GM06990 (cell line): ENCODE results near the gene TNRC6A.

ENCODE experiments used
- DNase-seq: peaks from one replicate; pipeline ENCODE4 v3.0.0-alpha.2; 2011; ENCODE audit not compliant: insufficient read length; ENCODE audit errors: extremely low read depth
- H3K27me3 ChIP-seq: replicated peaks from 2 replicates; pipeline ENCODE4 v1.6.0; 2011; ENCODE audit warnings: low read length; ENCODE audit not compliant: control insufficient read depth, insufficient read depth
- H3K36me3 ChIP-seq: 2 replicates; pipeline ENCODE4 v1.5.1; 2011; ENCODE audit warnings: low read length; ENCODE audit not compliant: control insufficient read depth, insufficient read depth
- H3K4me3 ChIP-seq: replicated peaks from 2 replicates; pipeline ENCODE4 v1.5.1; 2011; ENCODE audit warnings: low read depth, mild to moderate bottlenecking, control low read depth, low read length
- CTCF ChIP-seq: IDR thresholded peaks from 2 replicates; pipeline ENCODE4 v1.5.1; 2011; ENCODE audit warnings: low read length, control low read depth, mild to moderate bottlenecking, inconsistent platforms; ENCODE audit not compliant: insufficient read depth, poor library complexity, severe bottlenecking

TNRC6A gene

DNA sequence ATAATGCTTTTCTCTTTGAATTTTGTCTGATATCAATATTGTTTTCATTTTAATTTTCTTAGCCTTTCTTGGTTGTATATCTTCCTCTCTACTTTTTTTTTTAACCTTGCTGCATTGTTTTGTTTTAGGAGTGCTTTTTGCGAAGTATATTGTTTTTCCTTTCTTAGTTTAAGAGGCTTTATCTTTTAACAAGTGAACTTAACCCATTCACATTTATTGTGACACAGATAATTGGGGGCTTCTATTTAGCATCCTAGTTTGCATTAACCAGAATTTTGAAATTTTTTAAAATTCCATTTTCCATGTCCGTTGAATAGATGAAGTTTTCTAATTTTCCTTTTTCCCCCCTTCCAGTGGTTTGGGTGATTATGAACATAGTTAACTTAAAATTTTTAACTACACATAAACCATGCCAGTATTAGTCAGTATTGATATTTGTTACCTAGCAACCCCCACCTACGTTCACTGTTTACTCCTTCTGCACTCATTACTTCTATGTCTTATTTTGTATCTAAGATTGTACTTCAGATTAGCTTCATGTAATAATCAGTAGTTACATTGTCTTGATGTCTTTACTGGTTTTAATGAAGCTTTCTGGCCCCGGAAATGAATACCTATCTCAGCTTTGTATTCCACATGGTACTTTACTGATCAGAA lies 44.4 kb downstream of the TNRC6A start:
- no peak for TF ChIP-seq CTCF
- no peak for DNase-seq

GRCh38 chr16:24774510-24774909 lies 45.1 kb downstream of the TNRC6A start:
- TF ChIP-seq CTCF, result no peak
- no peak for DNase-seq
- H3K27me3 ChIP-seq, result no peaks in the 10 kb centered on the region
- peaks cover 8% of the 10 kb centered on the region for H3K36me3 ChIP-seq
- H3K4me3 ChIP-seq, result no peak overlapping the region

More for the DNA sequence above, 44.4 kb downstream of the TNRC6A start:
- no peaks in the 10 kb centered on the region for H3K27me3 ChIP-seq
- peaks cover 8% of the 10 kb centered on the region for H3K36me3 ChIP-seq
- no peak overlapping the region for H3K4me3 ChIP-seq

DNA sequence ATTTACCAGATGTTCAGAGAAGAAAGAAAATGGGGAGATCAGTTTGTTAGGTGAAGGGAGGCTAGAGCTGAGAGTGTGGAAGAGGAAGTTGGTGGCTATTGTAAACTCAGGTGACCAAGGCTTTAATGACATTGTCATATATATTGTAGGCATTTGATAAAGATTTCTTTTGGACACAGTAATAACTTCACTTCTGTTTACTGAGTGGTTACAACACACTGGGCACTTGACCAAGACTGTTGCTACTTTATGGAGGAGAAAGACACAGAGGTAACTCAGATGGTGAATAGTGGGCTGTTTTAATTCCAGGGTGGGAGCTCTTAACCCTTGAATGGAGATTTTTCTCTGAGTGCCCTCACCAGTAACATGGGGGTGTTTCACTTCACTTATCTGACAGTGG lies 46.0 kb downstream of the TNRC6A start:
- H3K36me3 ChIP-seq, result peaks cover 8% of the 10 kb centered on the region

DNA sequence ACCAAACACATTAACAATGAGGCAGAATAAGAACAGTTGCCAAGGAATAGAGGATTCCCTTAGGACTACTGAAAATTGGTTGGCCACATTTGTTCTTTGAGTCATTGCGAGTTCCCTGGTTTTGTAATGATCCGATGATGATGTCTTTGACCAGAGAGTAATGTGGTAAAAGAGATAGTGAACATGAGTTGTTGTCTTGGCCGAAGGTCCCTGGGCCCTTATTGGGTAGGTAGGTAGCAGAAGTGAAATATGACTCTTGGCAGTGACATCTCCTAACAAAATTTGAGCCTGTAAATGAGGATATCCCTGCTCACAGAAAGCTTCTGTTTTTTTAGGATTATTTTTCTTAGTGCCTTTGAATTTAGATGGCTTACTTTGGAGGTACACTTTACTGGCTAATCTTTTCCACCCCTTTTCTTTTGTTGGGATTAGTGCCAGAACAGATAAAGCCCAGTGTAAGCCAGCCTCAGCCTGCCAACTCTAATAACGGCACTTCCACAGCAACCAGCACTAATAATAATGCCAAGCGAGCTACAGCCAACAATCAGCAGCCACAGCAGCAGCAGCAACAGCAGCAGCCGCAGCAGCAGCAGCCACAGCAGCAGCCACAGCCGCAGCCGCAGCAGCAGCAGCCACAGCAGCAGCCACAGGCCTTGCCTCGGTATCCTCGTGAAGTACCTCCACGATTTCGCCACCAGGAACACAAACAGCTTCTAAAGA lies 47.2 kb downstream of the TNRC6A start:
- Histone ChIP-seq H3K36me3 (peaks cover 12% of the 10 kb centered on the region), H3K27me3 (no peaks in the 10 kb centered on the region), H3K4me3 (no peak overlapping the region)
- TF ChIP-seq CTCF, result no peak
- DNase-seq, result no peak

More for the DNA sequence above, 46.0 kb downstream of the TNRC6A start:
- H3K4me3 ChIP-seq, result no peak overlapping the region
- no peak for TF ChIP-seq CTCF
- no peaks in the 10 kb centered on the region for H3K27me3 ChIP-seq
- no peak for DNase-seq

- Histone ChIP-seq H3K36me3 (peaks cover 11% of the 10 kb centered on the region), H3K4me3 (no peak overlapping the region), H3K27me3 (no peaks in the 10 kb centered on the region)
- TF ChIP-seq CTCF, result no peak
- no peak for DNase-seq
Measured at GRCh38 chr16:24778671-24779070, 49.2 kb downstream of the TNRC6A start.
